CD4-positive, alpha-beta T cell treated with Interleukin-4 for 1 hour (primary cell): ENCODE results near the gene ABCG1.

Source experiments
- DNase-seq, 2 donors: peaks; one replicate each; pipeline ENCODE4 v3.0.0-alpha.2; 2020 to 2022

ABCG1 gene

GRCh38 chr21:42272984-42273600 lies 54.2 kb downstream of the ABCG1 start:
- no peak for DNase-seq

DNA sequence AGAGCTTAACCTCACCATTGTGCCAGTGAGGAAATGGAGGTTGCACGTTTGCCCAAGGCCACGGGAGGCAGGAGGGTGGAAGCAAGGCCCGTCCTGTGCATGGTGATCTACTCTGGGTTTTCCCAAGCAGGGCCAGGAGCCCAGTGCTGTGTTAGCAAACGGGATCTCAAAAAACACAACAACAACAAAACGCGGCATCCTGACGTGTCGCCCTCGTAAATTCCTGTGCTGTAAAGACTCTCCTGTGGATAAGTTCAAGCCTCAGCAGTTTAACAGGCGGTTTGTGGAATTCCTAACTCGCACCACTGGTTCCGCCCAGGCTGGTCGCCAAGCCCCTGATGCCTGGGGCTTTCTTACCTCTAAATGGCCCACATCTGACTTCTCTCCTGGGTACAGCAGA lies 57.1 kb downstream of the ABCG1 start:
- no peak for DNase-seq

GRCh38 chr21:42276526-42277154 lies 57.7 kb downstream of the ABCG1 start:
- DNase-seq: no peak

DNA sequence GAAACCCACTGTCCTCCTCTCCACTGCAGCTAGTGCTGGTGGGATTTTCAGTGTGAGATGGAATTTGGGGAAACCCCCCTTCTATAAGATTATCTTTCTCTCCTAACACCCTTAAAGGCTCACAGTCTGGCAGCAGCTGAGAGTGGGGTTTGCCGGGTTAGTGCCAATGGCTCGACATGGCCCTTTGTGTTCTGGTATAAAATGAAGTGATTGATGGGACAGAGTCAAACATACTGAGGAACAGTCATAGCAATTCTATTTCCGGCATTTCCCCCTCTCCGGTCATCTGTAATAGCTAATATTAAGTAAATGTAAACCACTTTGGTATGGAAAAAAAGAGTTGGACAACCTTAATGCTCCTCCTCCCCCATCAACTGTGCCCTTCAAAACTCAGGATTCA lies 58.7 kb downstream of the ABCG1 start:
- no peak for DNase-seq

GRCh38 chr21:42278451-42279149 lies 59.7 kb downstream of the ABCG1 start:
- DNase-seq: no peak

DNA sequence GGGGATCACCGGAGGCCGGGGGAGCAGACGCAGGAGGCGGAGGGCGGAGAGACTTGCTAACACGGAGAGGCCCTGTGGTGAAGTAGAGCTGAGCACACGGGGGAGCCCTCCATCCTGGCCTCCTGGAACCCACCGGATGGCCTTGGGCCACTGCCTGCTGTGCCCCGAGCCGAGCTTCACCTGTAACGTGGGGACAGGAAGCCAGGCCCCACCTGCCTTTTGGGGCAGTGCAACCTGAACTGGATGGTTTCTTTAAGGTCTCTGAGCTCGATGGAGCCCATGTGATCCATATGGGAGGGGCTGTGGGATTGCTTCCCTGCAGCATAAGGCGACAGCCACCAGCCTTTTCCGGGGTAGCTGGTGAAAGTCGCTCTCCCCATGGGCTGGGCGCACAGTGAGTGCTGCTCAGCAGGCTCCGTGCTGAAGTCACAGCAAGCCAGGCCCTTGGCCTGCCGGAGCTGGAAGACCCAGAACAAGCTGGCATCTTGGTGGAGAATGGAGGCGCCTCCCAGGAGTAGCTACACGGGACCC lies 60.5 kb downstream of the ABCG1 start:
- DNase-seq: no peak

DNA sequence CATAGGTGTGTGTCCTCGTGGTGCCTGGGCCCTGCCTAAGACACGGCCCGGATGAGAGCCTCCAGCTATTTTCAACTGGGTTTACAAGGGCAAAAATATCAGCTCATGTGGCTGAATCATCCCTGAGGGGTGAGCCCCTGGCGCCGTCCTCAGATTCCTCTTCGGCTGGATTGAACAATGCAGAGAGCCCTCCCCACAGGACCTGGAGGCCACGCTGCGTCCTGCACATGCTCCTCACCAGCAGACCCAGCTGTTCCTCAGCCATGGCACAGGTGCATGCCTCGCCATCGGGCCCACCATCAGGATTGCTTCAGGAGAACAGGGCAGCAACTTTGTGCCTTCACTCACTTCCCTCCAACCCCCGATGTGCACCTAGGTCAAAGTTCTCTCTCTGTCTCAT lies 60.9 kb downstream of the ABCG1 start:
- DNase-seq: no peak

DNA sequence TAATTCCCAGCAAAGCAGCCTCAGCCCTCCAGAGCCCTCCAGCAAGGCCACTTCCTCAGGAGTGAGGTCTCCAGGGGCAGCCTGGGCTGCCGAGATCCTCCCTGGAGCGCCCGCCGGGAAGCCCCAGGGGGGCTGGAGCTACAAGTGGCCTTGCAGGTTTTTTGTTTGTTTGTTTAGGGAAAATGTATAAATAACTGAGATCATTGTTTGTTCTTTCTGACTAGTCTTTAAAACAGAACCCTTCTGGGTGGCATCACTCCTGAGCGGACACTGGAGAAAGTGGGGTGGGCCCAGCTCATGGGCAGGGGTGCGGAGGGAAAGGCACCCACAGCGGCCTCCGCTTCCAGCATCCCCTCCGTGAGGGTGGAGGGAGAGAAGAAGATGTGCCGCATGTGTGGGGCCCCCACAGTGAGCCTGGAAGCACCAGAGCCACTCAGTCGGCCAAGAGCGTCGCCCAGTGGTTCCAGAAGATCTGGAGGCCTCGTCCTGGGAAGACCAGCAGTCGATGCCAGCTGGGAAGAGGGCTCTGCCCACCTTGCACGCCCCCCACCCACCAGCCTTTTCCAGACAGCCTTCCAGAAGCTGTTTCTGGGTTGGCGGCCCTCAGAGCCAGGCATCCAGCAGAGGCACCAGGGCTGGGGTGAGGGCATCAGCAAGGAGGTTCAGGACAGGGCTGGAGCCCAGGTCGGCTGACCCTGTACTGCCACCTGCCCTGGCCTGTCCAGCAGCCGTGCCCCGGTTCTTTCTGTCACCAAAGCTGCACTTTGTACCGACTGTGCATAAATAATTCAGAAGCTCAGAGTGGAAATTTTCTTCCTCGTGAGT lies 61.6 kb downstream of the ABCG1 start:
- no peak for DNase-seq

DNA sequence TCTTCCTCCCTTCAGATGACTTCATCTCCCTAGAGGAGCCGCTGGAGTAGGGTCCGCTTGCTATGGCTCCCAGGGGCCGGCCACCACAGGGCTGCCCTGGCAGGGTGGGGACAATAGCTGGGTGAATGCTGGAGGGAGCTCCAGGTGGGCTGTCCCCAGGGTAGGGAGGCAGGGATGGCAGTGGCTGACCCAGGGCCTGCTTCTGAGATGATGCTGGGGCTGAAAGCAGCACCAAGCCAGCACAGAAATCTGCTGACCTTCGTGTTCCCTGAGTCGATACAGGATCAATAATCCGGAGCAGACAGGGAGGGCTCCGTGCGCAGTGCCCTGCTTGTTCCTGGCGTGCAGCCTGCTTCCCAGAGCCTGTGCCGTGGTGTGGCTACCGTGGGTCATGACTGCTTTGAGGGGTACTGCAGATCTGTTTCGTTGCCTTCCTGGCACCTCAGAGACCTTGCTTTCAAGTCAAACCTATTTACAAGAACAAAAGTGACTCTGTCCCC lies 62.3 kb downstream of the ABCG1 start:
- no peak for DNase-seq

GRCh38 chr21:42282021-42282420 lies 63.1 kb downstream of the ABCG1 start:
- no peak for DNase-seq

- DNase-seq: no peak
Measured at GRCh38 chr21:42282715-42283114, 63.8 kb downstream of the ABCG1 start.

- no peak for DNase-seq
Measured at GRCh38 chr21:42285569-42286245, 66.8 kb downstream of the ABCG1 start.

DNA sequence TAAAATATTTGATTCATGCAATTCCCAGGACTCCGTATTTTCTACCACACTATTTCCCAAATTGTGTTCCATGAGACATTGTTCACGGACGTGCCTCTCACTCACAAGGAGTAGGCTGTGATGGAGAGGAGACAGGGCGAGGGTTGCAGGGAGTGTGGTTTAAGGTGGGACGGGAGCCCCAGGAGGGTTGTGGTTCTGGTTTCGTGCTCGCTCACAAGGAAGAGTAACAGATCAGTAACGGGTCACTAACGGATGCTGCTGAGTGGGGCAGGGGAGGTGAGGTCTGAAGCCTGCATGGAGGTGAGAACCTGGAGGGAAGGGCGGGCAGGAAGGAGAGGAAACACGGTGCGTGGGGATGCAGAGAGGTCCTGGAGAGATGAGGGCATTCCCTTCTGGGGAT lies 67.5 kb downstream of the ABCG1 start:
- no peak for DNase-seq

- DNase-seq: no peak
Measured at GRCh38 chr21:42287193-42288083, 68.5 kb downstream of the ABCG1 start.

DNA sequence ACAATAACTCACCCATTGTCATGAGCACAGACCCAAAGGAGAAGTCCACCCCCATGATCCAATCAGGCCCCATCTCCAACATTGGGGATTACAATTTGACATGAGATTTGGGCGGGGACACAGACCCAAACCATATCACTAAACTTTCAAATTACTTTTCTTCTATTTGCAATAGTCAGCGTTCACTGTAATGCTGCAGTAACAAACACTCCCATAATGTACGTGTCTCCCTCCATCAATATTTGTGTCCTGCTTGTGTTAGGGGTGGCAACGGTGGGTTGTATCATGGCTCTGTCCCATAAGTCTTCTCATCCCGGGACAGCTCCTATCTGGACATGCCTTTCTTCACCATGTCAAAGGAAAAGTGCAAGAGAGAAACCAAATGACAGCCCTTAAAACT lies 70.0 kb downstream of the ABCG1 start:
- no peak for DNase-seq

DNA sequence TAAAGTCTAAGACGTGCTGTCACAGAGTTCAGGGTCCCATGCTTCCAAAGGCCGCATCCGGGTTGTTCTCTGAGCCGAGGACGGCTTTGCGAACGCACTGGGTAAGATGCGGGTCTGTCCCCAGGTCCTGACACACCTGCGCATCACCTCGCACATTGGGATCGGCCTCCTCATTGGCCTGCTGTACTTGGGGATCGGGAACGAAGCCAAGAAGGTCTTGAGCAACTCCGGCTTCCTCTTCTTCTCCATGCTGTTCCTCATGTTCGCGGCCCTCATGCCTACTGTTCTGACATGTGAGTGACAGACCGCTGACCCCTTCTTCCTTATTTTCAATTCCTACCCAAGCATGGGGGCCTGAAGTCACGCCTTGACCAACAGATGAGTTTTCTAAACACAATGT lies 71.0 kb downstream of the ABCG1 start:
- DNase-seq: peak in 1 of 2 donors; percentile 43

GRCh38 chr21:42290505-42290904 lies 71.6 kb downstream of the ABCG1 start:
- DNase-seq: no peak

DNA sequence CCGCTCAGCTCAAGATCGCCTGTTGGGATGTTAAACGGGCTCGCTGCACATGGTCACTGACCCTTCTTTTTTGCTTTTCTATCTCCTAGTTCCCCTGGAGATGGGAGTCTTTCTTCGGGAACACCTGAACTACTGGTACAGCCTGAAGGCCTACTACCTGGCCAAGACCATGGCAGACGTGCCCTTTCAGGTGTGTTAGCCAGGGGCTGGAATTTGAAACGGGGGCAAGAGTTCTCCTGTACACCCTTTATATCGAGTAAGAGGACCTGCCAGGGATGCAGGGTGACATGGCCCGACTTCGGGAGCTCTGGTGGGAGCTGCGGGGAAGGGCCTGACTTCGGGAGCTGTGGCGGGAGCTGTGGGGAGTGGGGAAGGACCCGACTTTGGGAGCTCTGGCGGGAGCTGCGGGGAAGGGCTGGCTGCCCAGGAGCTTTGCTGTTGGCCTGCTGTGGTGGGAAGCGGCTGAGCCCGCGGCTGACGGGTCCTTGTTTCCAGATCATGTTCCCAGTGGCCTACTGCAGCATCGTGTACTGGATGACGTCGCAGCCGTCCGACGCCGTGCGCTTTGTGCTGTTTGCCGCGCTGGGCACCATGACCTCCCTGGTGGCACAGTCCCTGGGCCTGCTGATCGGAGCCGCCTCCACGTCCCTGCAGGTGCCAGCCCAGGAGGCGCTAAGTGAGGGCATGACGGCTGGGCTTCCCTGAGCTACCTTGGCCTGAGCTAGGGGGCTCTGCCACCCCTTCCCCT lies 72.2 kb downstream of the ABCG1 start:
- DNase-seq: no peak

DNA sequence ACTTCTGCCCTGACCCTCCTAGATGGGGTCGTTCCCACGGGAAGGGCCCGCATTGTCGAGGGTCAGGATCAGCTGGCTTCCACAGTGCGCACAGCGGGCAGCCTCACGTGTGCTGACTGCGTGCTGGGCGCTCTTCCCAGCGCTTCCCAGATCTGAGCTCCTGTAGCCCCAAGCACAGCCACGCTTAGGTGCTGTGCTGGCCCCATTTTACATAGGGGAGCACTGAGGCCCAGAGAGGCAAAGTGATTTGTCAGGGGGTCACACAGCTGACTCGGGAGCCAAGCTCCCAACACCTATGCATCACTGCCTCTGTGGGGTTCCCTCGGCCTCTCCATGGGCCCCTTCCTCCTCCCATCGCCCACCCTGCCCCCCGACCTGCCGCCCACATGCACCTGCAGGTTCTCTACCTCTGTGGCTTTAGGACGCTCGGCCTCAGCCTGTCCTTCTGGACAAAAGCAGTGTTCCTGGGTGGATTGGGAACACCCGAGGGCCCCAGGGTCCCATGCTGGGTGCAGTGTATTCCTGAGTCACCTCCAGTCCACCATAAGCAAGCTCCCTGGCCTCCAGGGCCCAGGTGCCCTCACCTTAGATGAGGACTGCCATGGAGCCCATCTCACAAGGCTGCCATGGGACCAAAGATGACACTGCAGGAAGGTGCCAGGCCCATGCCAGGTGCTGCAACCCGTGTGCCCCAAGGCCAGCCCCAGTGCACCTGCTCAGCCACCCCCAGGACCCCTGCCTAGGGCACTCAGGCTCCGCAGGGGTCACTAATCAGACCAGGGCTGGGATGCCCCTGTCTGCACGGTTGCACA lies 73.0 kb downstream of the ABCG1 start:
- no peak for DNase-seq
